Fibroblast of villous mesenchyme (primary cell): ENCODE results near the gene CD6. TPM values are rescaled to one million over a fixed set of nuclear protein-coding genes. Genes with fewer than 3 reads are reported as not detected.
A peak's percentile ranks its signal among the peaks of the same experiment; 100 is the strongest.

Experiments
- DNase-seq: peaks from one replicate; pipeline ENCODE4 v3.0.0-alpha.2; 2010; ENCODE audit warnings: low read depth
- H3K4me3 ChIP-seq: 2 replicates; pipeline ENCODE4 v1.5.1; 2011; ENCODE audit warnings: low read depth, mild to moderate bottlenecking, low read length
- CTCF ChIP-seq: IDR thresholded peaks from 2 replicates; pipeline ENCODE4 v1.5.1; 2012; ENCODE audit warnings: low read depth, mild to moderate bottlenecking, low read length; ENCODE audit not compliant: insufficient read depth
- total RNA-seq: library from RNA; depleted of rRNA; stranded (reverse); fragments of >200 nt; gene quantifications from 2 replicates; pipeline ENCODE4 v1.2.3, GENCODE V29; 2012

Gene CD6
- total RNA-seq, 1 donor: not detected

- no peak for DNase-seq
- TF ChIP-seq CTCF: no peak
- no peak overlapping the region for H3K4me3 ChIP-seq
Observed at GRCh38 chr11:60945295-60945667, 26.2 kb upstream of the CD6 start.

GRCh38 chr11:60946601-60947264 lies 24.7 kb upstream of the CD6 start:
- no peak overlapping the region for H3K4me3 ChIP-seq
- TF ChIP-seq CTCF: no peak
- DNase-seq: no peak

DNA sequence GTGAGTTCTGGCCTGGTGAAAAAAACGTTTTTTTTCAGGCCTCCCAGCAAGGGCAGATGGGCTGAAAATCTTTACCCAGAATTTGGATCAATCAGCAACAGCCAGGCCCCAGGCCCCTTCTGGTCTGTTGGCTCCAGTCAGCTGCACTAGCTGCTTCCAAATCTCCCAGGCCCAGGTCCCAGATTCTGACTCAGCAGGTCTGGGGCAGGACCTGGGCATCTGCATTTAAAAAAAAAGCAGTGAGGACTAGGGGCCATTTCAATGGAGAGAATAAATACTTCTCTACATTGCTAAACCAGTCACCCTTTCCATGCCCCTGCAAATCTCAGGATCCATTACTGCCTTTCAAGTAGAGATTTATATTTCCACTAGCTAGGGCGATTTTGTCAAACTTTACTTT lies 23.8 kb upstream of the CD6 start:
- no peak overlapping the region for H3K4me3 ChIP-seq
- no peak for DNase-seq
- TF ChIP-seq CTCF: no peak

DNA sequence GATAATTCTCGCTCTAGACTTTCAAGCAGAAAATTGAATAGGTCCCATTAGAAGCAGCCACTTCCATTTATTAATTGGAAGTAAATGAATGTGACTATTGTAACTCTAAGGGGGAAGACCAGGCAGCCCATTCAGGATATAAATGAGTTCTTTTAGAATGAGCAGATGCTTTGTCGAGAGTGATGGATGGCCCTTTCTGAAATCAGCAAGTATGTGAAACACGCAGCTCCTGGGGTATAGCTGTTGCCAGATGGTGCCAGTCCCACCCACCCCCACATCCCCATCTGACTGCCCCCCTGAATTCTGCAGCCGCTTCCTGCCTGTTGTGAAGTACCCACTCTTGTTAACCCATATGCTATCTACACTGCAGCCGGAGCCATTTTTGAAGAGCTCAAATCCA lies 23.2 kb upstream of the CD6 start:
- no peak for TF ChIP-seq CTCF
- no peak overlapping the region for H3K4me3 ChIP-seq
- no peak for DNase-seq

GRCh38 chr11:60950024-60950423 lies 21.5 kb upstream of the CD6 start:
- no peak for TF ChIP-seq CTCF
- no peak overlapping the region for H3K4me3 ChIP-seq
- no peak for DNase-seq

- H3K4me3 ChIP-seq: peak overlapping the region; percentile 63
- peak; percentile 24 for DNase-seq
- no peak for TF ChIP-seq CTCF
Observed at GRCh38 chr11:60950933-60951605, 20.4 kb upstream of the CD6 start.

DNA sequence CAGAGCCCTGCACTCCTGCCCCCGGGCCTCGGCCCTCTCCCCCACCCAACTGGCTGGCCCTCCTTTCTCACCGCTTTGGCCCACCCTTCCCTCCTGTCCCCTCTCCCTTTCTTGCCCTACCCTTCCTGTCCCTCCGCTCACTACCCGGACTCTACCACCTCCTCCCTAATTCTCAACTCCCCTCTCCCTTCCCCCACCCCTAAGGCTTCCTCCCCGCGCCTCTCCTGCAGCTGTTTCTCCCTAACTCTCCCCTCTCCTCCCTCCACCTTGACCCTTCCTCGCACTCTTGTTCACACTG lies 19.9 kb upstream of the CD6 start:
- TF ChIP-seq CTCF: no peak
- DNase-seq: peak; percentile 6
- H3K4me3 ChIP-seq: peak overlapping the region; percentile 63
